Progenitor cell of endocrine pancreas (in vitro differentiated cells): Measurements from ENCODE around the gene RHCG. TPM values are rescaled to one million over a fixed set of nuclear protein-coding genes. Genes with fewer than 3 reads are reported as not detected.

Source experiments
- DNase-seq: peaks from one replicate; pipeline ENCODE4 v3.0.0; 2021; ENCODE audit warnings: low spot score; ENCODE audit not compliant: unreplicated experiment
- H3K27ac Mint-ChIP-seq: 2 replicates; pipeline ENCODE4 v1.8.0; 2021; ENCODE audit warnings: mild to moderate bottlenecking, moderate library complexity, mixed read lengths
- H3K27me3 Mint-ChIP-seq: 2 replicates; pipeline ENCODE4 v1.8.0; 2021; ENCODE audit warnings: mixed read lengths
- H3K36me3 Mint-ChIP-seq: 2 replicates; pipeline ENCODE4 v1.8.0; 2022; ENCODE audit warnings: mixed read lengths; ENCODE audit not compliant: insufficient read depth
- H3K4me1 Mint-ChIP-seq: 2 replicates; pipeline ENCODE4 v1.8.0; 2021; ENCODE audit warnings: low read depth, mixed read lengths
- H3K4me3 Mint-ChIP-seq: 2 replicates; pipeline ENCODE4 v1.8.0; 2021; ENCODE audit warnings: low read depth, mild to moderate bottlenecking, moderate library complexity, mixed read lengths
- H3K9me3 Mint-ChIP-seq: 2 replicates; pipeline ENCODE4 v1.8.0; 2021; ENCODE audit warnings: low read depth, mixed read lengths
- total RNA-seq: library from RNA; stranded (reverse); gene quantifications from 2 replicates; pipeline ENCODE4 v1.2.1, GENCODE V29; 2021
- TF ChIP-seq, protein P1 (sequence below): fragments of 200-600 bp; sonication (generic); IDR thresholded peaks from one replicate; pipeline ENCODE4 v1.5.0; 2021; ENCODE audit warnings: antibody characterized with exemption, mild to moderate bottlenecking; ENCODE audit not compliant: unreplicated experiment

The RHCG gene
- total RNA-seq, 1 donor from 2014 or later: not detected

DNA sequence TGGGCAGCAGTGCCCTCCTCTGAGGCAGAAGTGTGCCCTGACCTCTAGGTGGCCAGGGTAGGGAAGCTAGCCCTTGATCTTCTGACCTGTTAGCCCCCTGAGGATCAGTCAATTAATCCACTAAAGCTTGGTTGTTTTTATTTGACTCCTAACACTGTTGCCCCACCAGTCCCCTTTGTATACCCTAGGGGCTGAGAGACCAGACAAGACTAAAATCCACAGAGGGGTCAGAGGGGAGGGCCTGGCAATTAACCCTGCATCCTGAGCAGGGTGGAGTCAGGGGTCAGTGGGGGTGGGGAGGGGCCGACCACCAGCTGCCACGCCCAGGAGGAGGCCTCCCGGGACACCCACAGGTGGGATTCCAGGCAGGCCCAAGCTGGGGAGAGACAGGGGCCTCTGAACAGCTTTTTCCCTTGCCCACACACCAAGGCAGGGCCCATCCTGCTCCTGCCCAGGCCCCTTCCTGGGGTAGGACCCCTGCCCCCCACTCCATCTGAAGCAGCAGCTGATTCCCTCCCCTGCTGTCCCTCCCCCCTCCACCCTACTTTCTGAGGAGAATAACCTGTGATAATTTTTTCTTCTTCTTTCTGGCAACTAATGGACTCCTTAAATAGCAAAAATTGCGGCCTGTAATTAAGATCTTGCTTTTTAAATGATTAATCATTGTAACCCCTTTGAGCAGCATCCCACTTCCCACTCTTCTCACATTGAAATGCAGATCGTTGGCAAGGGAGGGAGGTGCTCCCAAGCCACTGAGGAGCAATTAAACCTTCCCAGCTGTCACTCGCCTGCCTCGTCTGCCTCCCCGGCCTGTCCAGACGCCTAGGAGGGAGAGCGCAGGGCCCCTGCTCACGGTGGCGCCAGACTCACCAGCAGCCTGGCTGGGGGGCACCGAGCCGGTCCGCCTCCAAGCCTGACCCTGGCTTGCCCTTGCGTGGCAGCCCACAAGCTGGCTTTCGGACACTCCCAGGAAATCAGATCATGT lies 51.9 kb downstream of the RHCG start:
- no peaks in the 10 kb centered on the region for H3K9me3 Mint-ChIP-seq
- TF ChIP-seq, protein P1, sequence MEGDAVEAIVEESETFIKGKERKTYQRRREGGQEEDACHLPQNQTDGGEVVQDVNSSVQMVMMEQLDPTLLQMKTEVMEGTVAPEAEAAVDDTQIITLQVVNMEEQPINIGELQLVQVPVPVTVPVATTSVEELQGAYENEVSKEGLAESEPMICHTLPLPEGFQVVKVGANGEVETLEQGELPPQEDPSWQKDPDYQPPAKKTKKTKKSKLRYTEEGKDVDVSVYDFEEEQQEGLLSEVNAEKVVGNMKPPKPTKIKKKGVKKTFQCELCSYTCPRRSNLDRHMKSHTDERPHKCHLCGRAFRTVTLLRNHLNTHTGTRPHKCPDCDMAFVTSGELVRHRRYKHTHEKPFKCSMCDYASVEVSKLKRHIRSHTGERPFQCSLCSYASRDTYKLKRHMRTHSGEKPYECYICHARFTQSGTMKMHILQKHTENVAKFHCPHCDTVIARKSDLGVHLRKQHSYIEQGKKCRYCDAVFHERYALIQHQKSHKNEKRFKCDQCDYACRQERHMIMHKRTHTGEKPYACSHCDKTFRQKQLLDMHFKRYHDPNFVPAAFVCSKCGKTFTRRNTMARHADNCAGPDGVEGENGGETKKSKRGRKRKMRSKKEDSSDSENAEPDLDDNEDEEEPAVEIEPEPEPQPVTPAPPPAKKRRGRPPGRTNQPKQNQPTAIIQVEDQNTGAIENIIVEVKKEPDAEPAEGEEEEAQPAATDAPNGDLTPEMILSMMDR: no peak
- no peaks in the 10 kb centered on the region for H3K36me3 Mint-ChIP-seq
- peaks cover 38% of the 10 kb centered on the region for H3K27me3 Mint-ChIP-seq
- DNase-seq: no peak
- H3K4me1 Mint-ChIP-seq: no peaks in the 10 kb centered on the region
- no peak overlapping the region for H3K4me3 Mint-ChIP-seq
- H3K27ac Mint-ChIP-seq: no peak overlapping the region

DNA sequence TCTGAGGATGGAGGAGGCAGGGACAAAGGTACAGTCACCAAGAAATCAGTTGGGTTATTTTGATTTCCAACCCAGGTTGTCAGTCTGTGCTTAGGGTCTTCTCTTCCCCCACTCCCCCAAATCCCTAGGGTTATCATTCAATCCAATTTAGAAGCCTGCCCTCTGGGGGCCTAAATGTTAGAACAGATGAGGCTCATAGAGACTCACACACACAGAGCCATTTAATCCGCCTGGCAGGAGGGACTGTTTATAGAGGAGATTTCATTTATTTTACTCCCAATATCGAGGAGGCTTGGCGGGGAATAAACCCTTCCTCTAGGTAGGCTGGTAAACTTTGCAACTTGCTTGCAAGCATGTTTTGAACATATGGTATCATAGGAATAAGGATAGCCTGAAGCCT lies 52.8 kb downstream of the RHCG start:
- Mint-ChIP-seq H3K4me3 (no peak overlapping the region), H3K4me1 (no peaks in the 10 kb centered on the region), H3K9me3 (no peaks in the 10 kb centered on the region), H3K36me3 (no peaks in the 10 kb centered on the region), H3K27me3 (peaks cover 40% of the 10 kb centered on the region), H3K27ac (no peak overlapping the region)
- no peak for DNase-seq
- TF ChIP-seq, protein P1: no peak

DNA sequence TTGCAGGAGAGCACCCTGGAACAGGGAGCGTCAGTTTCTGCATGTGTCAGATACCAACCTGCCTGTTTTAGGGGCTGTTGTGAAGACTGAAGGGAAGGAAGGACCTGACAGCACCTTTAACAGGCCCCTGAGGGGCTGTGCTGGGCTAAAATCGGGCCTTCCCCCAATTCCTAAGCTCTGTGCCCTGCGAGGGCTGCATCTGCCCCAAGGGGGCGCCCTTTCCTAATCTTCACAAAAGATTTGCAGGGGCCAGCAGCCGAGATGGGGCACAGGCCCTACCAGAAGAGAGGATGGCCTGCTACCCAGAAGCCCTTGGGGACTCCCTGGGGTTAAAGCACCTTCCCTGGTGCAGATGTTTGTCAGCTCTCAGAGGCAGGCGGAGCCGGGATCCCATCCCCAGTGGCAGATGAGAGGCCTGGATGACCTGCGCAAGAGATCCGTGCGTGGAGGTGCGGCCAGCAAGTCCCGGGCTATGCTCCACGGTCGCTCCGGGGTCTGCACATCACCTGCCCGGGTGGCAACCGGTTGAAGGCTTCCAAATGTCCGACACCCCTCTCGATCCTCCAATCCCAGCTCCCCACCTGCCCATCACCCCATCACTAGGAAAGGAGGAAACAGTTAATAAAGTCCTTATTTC lies 53.6 kb downstream of the RHCG start:
- Mint-ChIP-seq H3K4me3 (no peak overlapping the region), H3K36me3 (no peaks in the 10 kb centered on the region), H3K4me1 (no peaks in the 10 kb centered on the region)

DNA sequence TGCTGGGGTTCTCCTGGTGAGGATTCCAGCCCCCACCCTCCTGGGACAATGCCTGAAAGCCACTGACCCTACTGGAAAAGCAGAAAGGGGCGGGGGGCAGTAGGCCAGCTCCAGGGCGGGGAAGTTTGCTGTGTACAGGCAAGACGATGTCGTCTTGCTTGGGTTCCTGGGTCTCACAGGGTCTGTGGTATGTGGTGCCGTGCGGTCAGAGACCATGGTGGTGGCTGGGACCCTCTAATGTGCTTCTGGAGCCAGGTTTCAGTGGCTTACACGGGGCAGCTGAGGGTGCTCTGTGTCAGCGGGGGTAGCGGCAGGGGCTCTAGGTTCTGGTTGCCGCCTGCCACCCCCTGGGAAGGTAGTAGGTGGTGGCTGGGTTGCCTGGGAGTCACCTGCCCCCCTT lies 54.2 kb downstream of the RHCG start:
- TF ChIP-seq, protein P1: no peak
- no peaks in the 10 kb centered on the region for H3K36me3 Mint-ChIP-seq
- H3K9me3 Mint-ChIP-seq: no peaks in the 10 kb centered on the region
- H3K27me3 Mint-ChIP-seq: peaks cover 50% of the 10 kb centered on the region
- no peak overlapping the region for H3K4me3 Mint-ChIP-seq
- DNase-seq: no peak
- H3K27ac Mint-ChIP-seq: no peak overlapping the region
- no peaks in the 10 kb centered on the region for H3K4me1 Mint-ChIP-seq

More for the DNA sequence above, 53.6 kb downstream of the RHCG start:
- H3K27me3 Mint-ChIP-seq: peaks cover 43% of the 10 kb centered on the region
- no peak overlapping the region for H3K27ac Mint-ChIP-seq
- TF ChIP-seq, protein P1: peak; percentile 86
- DNase-seq: peak; percentile 62
- H3K9me3 Mint-ChIP-seq: no peaks in the 10 kb centered on the region

DNA sequence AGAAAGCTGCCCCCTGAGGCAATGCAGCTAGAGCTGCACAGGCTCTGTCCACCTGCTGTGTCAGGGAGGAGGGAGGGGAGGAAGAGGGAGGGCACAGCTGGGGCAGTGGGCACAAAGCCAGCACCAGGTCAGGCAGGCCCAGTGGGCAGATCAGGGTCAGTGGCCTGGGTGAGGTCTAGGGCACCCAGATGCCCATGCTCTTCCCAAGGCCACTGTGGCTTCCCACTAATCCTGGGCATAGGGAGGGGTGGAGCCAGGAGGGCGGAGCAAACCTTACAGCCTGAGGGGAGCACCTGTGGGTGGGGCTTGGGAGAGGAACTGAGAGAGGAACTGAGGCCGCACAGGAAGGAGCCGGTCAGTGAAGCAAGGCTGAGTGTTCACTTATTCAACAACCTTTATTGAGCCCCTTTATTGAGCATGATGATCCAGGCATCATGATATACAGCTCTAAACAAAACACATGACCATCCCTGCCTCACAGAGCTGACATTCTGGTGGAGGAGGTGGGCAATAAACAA lies 55.0 kb downstream of the RHCG start:
- no peak overlapping the region for H3K27ac Mint-ChIP-seq
- no peaks in the 10 kb centered on the region for H3K9me3 Mint-ChIP-seq
- no peak overlapping the region for H3K4me3 Mint-ChIP-seq
- peaks cover 54% of the 10 kb centered on the region for H3K27me3 Mint-ChIP-seq
- H3K4me1 Mint-ChIP-seq: no peaks in the 10 kb centered on the region
- no peak for DNase-seq
- H3K36me3 Mint-ChIP-seq: no peaks in the 10 kb centered on the region
- TF ChIP-seq, protein P1: no peak
